Activated naive CD4-positive, alpha-beta T cell treated with anti-CD3 and anti-CD28 coated beads, Interleukin-2, amount 50 U/mL, for 16 hours (primary cell): ENCODE results near the gene NDUFS2.
A peak's percentile ranks its signal among the peaks of the same experiment; 100 is the strongest.

ENCODE experiments used
- DNase-seq: peaks from one replicate; pipeline ENCODE4 v3.0.0-alpha.2; 2020

NDUFS2 gene

DNA sequence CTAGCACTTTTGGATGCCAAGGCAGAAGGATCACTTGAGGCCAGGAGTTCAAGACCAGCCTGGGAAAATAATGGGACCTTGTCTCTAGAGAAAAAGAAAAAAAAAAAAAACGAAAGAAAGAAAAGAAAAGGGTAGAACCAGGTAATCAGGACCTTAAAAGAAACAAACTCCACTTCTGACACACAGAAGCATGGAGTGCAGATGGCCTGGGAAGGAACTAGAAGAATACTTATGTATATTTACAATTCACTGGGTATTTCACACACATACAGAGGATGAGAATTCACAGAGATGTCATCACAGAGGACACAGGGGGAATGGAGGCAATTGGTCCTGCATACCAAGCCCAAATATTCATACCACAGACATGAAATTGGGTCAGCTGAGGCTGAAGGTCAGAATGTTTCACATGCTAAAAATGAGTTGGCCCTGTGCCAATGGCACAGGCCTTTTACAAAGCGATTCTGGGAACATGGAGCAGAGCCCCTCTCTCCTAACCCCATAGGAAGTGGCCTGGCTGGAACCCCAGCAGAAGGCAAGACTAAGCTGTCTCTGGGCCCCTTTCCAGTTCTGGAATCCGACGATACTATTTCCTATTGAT, 29.3 kb upstream of the NDUFS2 start:
- DNase-seq: no peak

DNA sequence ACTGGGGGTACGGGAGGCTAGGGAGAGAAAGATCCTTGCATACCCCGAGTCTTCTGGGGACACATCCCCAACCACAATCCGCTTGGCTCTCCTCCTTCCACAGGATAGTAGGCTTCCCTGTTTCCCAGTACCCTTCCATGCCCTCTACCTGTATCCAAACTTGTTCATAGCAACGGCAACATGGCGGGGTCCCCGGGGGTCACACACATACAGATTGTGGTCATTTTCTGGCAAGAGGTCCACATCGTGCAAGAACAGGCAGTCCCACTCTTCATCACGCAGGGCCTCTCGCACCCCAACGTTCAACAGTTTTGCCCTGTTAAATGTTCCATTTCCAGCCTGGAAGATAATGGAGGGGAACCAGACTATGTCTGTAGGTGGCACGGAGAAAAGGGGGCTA, 28.5 kb upstream of the NDUFS2 start:
- no peak for DNase-seq

DNA sequence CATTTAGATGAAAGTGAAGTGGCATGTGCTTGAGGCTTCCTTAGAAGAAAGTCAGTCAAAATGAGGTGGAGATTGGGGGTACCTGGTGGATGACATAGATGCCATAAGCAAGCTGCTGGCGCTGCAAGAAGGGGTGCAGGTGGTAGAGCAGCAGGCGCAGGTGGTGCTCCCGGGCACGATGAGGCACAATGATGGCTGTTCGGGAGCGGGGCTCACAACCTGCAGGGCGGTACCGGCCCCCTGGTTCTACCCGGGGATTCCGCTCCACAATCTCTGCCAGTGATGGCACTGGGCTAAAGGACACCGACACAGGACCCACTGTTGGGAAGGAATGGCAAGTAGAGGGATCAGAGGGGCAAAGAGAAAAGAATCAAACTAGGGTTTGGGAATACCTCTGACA, 27.3 kb upstream of the NDUFS2 start:
- DNase-seq: no peak

DNA sequence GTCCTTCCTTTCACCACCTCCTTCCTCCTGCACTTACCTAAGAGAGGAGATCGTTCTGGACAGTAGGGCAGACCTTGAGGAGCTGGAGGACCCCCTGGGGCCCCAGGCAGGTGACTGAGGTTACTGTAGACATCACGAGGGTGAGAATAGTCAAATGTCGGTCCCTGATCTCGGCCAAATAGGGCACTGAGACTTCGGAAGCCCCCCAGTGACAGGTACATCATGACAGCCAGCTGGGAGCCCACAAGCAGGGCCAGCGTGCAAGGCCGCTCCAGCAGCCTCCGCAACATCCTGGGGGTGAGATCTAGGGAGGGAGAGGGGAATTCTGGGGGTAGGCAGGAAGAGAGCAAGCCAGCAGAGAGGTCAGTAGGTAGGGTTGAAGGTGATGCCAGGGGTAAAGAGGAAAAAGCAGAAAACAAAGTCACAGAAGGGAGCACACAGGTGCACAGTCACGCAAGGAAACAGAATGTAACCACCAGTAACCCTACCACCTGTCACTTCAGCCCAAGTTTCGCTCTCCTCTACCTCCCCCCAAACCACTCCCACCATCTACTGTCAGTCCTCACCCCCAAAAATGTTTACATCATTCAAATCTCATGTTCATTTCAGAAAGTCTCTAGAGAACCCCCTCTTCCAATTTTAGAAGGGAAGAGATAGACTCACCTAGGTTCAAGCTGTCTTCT, 26.3 kb upstream of the NDUFS2 start:
- no peak for DNase-seq

DNA sequence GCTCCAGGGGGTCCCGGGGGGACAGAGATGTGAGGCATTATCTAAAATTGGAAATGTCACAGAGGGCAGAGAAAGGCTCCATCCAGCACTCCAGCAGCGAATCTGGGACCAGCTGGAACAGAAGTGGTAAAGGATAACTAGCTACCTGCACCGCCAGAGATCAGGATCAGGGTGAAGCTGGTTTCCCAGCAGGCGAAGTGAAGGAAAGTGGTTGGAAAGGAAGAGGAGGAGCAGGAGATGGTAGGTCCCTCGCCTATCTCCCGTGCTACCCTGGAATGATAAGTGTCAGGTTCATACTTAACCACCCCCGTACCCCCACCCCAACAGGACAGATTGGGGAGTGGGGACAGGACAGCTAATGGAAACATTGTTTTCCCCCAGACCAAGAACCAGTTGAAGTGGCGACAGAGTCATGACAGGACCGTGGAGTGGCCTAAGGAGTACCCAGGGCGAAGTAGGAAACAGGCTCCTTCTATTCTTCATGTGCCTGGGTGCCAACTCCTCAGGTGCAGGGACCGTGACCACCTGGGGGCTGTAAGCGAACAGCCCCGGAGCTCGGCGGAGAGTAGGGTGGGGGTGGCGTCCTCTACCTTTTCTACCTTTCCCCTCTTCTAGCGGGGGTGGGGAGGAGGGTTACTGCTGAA, 25.6 kb upstream of the NDUFS2 start:
- no peak for DNase-seq

DNA sequence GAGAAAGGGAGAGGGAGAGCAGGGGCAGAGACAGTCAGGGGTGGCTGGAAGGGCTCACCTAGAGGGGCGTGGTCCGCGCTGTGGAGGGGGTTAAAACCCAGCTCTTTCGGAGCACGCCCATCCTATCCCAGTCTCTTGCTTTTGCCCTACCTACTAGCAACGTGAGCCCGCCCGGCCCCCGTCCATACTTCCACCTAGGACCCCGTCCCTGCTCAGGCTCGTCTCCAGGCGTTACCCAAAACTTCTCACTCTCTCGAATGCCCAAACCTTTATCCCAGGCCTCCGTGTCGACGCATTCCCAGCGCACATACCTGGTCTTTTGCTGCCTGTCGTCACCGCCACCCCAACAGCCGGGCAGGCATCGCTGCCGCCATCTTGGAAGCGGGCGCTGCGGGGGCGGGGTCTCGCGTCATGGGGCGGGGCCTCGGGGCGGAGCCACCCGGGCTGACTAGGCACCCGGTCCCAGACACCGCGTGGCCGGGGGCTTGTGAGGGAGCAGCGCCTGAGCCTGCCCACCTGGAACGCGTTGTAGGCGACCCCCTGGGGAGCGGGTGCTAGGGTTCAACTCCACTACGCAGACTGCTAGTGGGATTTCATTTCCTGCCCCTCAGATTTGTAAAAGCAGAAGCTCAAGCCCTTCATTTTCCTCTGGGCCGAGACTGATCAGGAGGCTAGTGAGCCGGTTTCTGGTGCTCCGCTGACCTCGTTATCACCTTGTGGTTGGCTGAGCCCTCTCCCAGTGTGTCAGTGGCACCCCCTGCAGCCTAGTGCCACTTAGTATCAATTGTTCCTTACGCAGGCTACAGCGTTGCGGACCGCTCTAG, 24.8 kb upstream of the NDUFS2 start, which contains the start of gene B4GALT3:
B4GALT3 (minus strand) TSS at position 396 of the 824 bp plus-strand sequence. CDS start 1,447 bp downstream, outside the sequence.
- peak; percentile 95 for DNase-seq

DNA sequence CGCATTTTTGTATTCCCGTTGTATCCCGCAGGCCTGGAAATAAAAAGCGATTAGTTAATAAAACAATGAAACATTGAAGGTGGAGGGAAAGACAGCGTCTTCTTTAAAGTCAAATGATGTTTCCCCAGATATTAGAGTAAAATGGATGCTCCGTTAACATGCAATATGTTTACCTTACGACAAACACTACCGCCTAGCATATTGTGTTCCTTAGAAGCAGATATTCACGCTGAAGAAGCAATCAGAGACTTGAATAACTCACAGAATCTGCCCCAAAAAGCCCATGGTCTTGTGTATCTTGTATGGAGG, 24.3 kb upstream of the NDUFS2 start:
- DNase-seq: no peak

DNA sequence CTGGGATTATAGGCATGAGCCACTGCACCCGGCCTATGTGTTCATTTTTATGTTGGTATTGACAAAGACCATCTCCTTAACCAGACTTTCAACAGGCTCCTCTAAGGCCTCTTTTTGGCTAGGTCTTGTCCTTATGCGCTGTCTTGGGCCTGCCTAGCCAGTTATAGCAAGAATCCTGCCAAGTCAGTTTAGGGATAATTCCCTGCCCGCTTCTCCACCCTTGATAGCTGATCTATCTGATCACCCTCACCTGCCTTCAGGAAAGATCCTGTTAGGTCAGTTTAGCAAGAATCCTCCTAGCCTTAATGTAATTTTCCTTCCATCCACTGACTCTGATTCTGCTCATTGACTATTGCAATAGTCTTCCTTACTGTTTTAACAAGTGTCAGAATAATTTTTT, 22.5 kb upstream of the NDUFS2 start:
- DNase-seq: no peak

DNA sequence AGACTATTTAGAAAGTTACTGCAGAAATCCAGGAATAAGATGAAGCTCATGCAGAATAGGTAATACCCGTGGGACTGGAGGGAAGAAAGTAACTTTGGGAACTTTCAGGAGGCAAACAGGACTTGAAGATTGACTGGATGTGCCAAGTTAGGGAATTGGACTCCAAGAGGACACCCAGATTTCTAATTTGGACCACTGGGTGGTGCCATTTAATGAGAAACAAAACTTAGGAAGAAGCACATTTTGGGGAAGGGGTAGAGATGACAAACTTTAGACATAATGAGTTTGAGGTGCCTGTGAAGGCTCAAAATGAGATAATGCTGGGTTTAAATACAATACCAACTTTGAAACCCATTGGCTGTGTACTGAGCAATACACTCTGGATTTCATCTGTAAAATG, 21.5 kb upstream of the NDUFS2 start:
- DNase-seq: no peak

DNA sequence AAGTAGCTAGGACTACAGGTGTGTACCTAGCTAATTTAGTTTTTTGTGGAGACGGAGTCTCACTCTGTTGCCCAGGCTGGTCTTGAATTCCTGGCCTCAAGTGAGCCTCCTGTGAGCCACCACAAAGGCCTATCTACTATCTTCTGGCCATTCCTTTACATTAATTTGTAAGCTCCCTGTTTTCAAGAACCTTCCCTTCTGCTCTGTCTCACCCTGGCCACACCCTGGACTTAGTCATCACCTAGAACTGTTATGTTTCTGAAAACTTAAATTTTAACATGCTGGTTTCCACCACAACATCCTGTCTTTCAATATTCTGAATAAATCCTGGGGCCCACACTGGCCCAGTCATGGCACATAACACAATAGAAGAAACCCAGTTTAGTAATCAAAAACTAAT, 20.0 kb upstream of the NDUFS2 start:
- DNase-seq: peak; percentile 65

DNA sequence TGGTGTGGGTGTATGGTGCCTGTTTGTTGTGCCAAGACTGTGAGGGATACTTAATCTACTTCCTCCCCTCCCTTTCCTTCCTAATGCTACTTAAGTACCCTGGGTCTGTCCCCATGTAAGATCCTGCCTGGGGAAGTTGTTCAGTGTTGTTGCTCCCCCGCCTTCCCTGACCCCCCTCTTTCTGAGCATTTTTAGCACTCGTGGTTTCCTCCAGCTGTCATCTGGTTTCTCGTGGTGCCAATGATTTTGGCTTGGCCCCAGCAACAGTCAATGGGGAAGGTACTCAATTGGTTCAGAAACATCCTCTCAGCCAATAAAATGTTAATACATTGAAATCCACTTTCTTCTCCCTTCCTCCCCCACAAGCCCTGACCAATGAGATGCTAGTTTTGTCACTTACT, 16.9 kb upstream of the NDUFS2 start:
- peak; percentile 66 for DNase-seq

DNA sequence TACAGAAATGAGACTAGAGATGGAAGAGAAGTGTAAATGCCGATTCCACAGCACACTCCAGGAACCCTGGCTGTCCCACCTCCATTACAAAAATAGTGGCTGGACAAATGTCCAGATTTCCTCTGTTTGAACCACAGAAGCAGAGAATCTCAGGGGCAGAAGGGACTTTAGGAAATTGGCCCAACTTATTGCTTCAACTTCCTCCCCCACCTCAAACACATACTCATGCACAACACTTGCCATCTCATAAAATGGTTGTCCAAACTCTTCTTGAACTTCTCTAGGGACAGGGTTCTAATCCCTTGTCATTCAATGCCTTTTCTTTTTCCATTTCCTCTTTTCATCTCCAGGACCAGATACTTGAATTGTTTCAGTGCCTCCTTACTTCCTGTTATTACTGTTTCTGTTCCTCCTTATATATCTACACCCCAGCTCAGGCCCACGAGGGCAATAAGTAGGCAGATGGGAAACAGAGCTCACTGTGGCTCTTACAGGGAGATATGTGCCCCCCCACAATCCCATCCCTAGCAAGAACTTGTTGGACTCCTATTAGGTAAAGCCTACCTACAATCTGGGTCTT, 16.3 kb upstream of the NDUFS2 start:
- DNase-seq: no peak

DNA sequence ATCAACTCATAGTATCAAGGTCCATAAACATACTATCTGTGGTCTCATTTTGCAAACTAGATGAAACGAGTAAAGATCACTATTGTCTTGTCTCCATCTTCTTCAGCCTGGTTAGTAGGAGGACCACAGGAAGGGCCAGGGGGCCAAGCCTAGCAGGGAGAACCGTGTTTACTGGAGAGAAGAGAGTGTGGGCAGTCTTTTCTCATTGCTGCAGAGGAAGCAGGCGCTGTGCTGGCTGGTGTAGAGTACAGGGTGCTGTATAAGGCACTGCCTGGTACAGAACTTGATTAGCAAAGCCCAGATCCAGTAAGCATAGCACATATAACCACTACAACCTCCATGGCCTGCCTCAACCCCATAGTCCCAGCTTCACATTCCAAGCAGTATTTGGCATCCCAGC, 14.9 kb upstream of the NDUFS2 start:
- DNase-seq: no peak

DNA sequence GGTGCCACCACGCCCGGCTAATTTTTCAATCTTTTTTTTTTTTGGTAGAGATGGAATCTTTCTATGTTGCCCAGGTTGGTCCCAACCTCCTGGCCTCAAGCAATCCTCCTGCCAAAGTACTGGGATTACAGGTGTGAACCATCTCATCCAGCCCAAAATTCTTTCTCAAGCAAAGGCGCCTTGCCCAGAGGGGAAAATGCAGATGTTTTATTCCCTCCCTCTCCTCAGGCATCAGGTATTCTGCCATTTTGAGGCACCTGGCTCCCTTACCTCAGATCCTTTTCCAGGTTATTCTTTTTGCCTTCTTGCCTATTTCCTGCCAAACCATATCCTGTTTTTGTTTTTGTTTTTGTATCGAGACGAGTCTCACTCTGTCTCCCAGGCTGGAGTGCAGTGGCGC, 13.8 kb upstream of the NDUFS2 start:
- no peak for DNase-seq

DNA sequence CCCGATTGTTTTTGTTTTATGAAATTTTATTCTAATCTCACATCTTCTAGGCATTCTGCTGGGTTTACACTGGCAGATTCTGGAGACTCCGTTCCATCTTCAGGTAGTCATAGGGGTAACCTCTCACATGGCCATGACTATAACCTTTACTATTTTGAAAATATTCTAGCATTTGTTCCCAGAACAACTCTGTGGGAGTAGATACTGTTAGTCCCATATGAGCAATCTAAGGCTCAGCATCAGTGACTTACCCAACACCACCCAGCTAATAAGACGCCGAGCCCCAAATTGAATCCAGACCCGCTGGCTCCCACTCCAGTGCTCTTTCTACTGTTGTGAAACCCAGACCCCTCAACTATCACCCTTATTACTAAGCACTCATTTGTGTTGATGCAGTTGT, 13.1 kb upstream of the NDUFS2 start:
- DNase-seq: no peak

DNA sequence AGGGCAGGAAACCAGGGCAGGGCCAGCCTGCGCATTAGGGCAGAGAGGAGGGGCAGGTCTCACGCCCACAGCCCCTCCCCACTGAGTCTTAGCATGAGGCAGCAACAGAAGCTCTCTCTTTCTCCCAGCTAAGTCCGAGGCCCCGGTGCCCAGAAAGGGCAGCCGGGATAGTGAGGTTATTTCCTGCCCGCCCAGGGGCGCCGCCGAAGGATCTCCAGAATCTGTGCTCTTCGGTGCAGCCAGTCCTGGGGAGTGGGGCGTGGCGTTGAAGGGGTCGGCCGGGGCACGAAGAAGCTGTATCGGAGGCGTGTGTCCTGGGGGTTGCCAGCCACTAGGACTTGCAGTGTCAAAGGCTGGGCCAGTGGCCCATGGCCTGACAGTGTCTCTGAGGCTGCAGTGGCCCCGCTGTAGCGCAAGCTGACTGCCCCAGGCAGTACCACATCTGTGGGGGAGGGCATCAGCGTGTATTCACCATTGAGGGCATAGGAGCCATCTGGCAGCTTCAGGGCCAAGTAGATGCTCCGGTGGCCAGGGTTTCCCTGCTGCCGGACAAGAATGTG, 11.1 kb upstream of the NDUFS2 start:
- DNase-seq: no peak

DNA sequence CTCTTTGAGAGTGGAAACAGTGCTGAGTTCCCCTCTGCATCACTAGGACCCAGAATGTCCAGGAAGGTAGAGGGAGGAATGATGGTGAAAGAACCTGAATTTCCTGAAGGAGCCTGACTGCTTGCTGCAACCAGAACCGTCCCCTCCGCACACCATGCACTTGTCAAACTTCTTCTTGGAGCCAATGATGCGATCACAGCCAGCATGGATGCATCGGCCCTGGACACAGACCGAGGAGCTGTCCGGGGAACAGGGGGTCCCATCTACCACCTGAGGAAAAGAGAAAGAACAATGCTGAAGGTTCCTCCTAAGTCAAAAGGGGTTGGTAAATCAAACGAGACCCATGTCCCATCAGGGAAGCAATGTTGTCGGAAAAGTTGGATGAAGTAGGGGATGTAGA, 10.2 kb upstream of the NDUFS2 start:
- no peak for DNase-seq

DNA sequence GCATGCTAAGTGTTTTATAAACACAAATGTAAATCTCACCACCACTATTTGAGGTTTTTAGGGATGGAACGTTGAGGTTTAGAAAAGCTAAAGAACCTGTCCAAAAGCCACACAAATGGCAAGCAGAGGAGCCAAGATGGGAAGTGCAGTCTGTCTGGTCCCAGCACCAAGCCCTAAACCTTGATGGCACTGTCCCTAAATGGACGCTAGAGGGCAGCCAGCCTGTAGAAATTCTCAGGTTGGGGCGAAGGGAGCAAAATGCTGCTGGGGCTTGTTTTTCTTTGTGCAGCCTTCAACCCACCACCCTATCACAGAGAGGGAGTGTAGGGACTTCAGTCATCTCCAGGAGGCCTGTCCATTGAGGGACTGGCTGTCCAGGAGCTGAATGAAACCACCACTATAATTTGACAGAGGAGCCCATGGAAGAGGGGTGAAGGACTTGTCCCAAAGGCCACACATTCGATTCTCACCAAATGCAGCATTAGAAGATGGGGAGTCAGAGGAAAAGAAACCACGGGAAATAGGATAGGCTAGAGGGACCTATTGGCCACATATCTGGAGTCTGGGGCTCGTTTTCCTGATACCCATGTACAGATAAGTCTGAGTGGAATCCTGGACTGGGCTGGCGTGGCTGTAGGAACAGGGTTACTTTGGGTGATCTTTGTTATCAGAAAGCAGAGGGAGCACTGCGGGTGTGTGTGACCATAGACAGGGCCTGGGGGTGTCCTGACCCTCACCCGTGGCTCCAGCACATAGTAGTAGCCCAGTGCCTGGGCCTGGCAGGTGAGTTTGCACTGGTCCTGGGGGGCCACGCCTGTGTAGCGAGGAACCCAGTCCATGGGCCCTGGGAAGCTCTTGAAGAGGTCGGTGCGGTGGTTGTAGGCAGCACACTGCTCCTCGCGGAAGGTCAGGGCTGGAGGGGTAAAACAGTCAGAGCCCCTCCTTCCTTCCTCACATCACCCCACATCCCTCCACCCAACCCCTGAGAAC, 9.4 kb upstream of the NDUFS2 start:
- DNase-seq: peak; percentile 66

DNA sequence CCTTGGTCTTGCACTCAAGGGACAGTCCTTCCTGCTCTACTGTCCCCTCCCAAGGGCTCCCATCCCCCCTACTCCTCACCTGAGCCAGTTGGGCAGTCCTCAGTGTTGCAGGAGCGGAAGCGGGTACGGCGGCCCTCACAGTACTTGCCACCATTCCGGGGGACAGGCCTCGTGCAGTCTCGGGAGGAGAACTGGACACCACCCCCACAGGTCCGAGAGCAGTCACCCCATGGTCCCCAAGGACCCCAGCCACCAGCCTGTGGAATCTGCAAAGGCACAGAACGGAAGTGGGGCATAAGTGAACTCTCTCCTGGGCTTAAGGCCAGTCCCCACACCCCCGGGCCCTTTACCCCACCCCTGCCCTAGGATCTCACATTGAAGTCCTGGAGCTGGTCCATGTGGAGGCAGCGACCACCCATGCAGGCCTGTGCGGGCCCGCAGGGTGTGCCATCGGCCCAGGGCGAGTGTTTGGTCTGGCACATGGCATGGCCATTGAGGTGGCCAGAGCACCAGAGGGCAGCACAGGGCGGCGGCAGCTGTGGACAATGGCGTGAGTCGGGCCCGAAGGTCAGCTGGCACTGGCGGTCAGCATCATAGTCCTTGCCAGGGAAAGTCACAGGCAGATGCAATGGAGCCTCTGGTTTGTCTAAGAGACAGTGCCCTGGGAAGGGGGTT, 8.5 kb upstream of the NDUFS2 start:
- DNase-seq: no peak

DNA sequence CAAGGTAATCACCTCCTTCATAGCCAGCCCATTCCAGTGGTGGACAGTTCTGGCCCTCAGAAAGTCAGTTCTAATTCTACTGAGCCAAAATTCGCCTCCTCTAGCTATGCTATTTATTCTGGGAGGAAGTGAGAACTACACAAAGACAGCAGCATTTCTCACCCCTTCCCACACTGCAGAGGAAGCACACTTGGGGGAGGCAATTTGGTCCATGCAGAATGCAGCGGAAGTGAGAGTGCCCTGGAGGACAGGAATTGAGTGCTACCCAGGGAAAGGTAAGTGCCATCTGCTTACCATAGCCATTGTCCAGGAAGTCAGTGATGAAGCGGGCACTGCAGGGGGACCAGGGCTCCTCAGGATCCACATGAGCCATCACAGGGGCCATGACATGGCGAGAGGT, 7.0 kb upstream of the NDUFS2 start:
- DNase-seq: no peak

DNA sequence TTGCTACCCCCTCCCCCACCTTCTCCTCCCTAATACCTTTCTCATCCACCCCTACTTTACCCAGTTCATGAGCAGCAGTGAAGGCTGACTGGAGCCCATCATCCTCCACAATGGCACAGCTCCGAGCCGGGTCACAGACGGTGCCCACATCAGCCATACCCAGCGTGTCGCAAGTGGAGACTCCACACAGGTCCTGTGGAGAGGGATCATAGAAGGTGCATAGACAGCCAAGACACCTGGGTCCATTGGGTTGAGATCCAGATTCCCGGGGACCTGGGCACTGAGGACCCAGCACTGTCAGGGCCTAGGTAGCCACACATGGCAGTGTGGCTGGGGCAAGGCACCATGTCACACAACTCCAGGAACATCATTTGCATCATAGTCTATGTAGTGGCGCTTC, 6.1 kb upstream of the NDUFS2 start:
- DNase-seq: no peak
